ENCODE measurements around the gene SPATA21.
A peak's percentile ranks its signal among the peaks of the same experiment; 100 is the strongest.

Gene SPATA21

DNA sequence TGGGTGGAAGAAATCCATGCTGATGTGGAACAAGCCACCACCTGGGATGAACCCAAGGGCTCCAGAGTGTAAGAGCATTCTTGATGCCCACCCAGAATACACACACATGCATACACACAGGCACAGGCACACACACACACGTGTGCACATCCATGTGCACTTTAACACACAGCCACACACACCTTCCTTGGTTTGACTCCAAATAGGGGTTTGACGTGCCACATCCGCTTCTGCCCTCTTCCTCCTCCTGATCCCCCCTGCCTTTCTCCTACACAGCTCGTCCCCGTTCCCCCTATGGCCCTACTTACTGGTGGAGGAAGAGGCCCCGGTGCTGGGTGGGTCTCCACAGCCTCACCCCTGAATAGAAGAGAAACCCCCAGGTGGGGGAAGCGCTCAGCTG lies 16.0 kb downstream of the SPATA21 start:
- FAIRE-seq (no peak), DNase-seq (ENCODE audit: low spot score) (no peak)

DNA sequence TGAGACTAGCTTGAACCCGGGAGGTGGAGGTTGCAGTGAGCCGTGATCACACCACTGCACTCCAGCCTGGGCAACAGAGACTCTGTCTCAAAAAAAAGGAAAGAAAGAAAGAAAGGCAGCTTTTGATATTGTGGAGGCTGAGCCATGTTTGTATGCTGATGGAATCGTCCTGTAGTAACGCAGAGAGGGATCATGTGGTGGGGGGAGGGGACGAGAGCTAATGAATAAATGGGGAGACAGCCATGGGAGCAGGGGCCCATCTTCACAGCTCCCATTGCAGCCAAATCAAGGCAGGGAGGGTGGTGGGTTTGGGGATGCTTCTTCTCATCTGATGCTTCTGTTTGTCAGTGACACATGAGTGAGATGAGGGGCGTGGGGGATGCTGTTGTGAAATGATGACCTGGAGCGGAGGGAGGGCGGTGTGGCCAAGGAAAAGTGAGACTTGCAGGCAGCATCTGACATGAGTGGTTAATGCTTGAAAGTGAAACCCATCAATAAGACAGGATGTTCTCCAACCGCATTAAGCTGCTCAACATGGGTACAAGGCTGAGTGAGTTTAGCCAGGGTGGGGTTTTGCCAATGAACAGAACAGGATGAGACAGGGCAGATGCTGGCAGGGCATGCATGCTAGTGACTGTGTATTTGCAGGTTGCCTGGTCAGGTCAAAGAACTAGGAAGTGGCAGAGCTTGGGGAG lies 16.7 kb downstream of the SPATA21 start:
- DNase-seq (ENCODE audit: low spot score) (no peak), FAIRE-seq (no peak)

DNA sequence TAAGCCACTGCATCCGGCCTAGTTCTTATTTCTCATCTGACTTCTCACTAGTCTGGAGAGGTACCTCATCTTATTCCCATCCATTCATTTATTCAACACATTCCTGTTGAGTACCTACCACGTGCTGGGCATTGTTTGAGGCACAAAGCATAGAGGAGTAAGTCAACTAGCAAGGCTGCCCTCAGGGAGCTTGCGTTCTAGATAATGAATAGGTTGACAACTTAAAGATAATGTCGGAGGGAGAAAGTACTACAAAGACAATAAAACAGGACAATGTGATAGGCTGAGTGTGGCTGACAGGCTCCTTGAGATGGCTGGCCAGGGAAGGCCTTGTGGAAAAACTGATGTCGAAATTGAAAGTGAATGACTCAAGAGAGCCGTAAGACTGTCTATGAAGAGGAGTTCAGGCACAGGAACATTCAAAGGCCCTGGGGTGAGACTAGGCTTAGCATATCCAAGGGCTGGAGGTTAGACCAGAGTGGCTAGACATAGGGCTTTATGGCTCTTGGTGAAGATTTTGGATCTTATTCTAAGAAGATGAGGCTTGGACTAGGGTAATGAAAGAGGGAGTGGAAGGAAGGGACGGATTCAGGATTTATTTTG lies 18.3 kb downstream of the SPATA21 start:
- DNase-seq (ENCODE audit: low spot score) (no peak), FAIRE-seq (no peak)

DNA sequence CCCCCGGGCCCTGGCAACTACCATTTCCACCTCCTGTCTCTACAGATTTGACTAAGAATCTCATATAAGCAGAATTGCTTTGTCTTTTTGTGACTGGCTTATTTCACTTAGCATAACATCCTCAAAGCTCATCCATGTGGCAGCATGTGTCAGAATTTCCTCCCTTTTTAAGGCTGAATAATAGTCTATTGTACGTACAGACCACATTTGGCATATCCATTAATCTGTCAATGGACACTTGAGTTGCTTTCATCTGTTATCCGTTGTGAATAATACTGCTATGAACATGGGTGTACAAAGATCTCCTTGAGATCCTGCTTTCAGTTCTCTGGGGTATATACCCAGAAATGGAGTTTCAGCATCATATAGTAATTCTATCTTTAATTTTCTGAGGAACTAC lies 24.0 kb downstream of the SPATA21 start:
- FAIRE-seq: no peak
- no peak for DNase-seq (ENCODE audit: low spot score)

DNA sequence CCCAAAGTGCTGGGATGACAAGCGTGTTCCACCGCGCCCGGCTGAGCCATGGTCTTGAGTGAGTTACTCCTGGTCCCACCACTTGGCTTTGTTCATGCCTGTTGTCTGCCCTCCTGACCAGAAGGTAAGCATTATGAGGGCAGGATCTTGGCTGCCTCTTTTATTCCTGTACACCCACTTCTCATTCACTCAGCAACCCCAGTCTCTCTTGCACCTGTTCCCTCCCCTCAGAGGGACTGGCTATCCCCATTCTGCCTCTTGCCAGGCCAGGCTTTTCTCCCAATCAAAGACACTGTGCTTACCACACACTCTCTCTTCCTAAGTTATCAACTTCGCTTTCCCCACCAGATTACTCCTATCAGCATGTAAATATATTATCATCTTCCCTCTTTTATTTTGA lies 26.4 kb downstream of the SPATA21 start:
- no peak for FAIRE-seq

DNA sequence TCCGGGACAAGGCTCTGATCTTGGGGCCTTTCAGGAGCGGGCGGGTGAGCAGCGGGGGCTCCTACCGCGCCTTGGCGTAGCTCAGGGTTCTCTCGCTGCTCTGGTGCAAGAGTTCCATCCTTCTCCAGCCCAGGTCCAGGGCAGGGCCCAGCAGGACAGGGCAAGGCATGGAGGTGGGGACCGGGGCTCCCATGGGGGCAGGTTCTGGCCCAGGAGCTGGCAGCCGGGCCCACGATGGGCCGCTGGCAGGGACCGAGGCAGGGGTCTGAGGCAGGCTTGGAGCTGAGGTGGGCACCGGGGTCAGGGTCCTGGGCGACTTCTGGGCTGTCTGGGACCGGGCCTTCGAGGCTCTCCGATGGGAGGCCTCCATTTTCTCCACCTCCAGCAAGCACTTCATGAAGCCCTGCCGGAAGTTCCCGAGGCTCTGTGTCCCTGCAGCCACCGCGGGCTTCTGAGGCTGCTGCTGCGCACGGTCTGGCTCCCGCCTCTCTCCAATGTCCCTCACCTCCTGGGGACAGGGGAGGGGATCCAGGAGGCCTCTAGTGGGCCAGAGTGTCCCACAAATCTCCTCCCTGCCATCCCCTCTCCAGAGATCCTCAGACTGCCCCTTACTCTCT lies 27.6 kb downstream of the SPATA21 start:
- DNase-seq (ENCODE audit: low spot score): no peak
- no peak for FAIRE-seq

More for the DNA sequence above, 26.4 kb downstream of the SPATA21 start:
- no peak for DNase-seq (ENCODE audit: low spot score)

DNA sequence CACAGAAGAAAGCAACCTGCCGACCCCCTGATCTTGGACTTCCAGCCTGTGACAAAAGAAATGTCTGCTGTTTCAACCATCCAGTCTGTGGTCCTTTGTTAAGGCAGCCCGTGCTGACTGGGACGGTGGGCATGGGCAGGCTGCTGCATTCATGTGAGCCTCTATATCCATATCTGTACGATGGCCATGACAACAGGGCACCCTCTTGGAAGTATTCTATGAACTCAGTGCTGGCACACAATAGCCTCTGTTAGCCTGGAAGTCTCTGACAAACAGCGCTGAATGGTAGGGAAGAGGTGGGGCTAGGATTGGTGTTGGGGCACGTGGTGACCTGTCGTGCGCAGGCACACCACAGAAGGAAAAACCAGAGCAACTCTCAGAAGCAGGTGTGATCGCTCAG lies 30.4 kb downstream of the SPATA21 start:
- no peak for FAIRE-seq
- DNase-seq (ENCODE audit: low spot score): no peak

DNA sequence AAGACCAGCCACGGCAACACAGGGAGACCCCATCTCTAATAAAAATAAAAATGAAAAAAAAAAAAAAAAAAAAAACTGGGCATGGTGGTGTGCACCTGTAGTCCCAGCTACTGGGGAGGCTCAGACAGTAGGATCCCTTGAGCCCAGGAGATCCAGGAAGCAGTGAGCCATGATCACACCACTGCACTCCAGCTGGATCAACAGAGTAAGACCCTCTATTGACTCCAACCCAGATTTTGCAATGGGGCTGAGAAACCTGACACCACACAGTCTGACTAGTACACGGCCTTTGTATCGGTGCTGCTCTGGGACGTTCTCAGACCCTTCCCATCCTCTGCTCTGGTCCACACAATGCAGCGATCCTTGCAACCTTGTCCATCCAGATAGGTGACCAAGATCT lies 31.8 kb downstream of the SPATA21 start:
- FAIRE-seq: no peak
- no peak for DNase-seq (ENCODE audit: low spot score)

DNA sequence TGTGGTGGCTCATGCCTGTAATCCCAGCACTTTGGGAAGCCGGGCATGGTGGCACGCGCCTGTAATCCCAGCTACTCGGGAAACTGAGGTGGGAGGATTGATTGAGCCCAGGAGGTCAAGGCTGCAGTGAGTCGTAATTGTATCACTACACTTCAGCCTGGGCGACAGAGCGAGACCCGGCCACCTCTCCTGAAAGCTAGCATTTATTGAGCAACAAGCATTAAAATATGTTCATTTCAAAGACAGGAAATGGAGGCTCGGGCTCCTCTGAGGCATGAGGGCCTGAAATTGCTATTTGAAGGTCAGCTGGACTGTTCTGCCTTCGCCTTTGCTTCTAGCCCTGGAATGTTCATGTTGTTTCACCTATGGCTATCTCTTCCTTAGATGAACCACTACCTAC lies 34.5 kb downstream of the SPATA21 start:
- FAIRE-seq (no peak), DNase-seq (ENCODE audit: low spot score) (no peak)

DNA sequence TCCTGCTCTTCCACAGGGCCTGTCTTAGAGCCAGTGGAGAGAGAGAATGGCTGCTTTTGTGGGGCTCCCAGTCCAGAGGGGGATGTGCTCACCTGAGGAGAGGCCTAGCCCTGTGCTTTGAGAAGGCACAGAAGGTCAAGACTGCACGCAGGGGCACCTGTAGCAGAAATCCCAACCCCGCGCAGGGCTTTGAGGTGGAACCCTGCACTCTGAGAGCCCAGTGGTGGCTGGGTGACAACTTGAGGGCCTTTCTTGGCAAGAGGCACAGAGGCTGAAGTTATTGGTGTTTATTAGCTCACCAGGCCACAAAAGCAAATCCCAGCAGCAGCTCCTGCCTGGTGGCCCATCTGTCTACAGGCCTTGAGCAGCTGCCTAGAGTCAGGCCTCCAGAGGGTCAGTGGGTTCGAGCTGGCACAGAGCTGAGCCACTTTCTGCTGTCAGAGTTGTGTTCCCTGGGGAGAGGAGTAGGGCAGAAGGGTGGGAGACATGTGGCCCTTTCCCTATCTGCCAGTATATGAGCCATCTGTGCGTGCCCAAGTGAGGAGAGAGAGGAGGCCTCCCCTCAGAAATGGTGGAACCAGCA lies 38.8 kb downstream of the SPATA21 start:
- no peak for DNase-seq (ENCODE audit: low spot score)
- no peak for FAIRE-seq

DNA sequence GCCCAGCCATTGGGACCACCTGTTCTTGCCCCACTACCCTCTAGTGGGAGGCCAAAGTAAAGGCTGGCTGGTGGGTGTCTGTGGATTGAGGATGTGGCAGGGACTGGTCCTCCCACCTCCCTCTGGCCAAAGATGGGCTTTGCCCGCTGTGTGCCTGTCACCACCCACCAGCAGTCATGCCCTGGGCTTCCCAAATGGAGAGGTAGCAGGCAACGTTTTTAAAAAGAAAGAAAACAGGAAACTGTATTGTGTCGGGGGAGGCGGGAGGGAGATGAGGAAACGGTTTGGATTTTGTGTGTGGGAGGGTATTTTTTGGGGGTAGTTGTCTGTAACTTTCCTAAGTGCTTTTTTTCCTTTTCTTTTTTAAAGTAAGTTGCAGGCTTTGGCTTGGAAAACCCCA lies 40.1 kb downstream of the SPATA21 start:
- no peak for DNase-seq (ENCODE audit: low spot score)
- no peak for FAIRE-seq

DNA sequence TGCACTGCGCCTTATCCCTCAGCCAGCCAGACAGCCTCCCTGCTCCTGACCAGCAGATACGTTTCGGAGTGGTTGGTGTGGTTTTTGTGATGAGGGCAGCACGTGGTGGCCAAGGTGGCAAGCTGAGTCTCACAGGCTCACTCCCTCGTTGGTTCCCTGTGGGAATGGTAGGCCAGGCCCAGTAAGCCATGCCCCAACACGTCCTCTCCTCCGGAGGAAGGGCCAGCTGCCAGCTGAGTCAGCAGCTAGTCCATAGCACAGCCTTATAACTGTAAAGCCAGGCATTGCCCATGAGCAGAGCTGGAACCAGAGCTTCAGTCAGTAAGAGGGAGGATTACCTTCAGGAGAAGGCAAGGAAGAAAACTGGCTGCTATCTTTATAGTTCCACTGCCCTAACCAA lies 40.6 kb downstream of the SPATA21 start:
- DNase-seq (ENCODE audit: low spot score) (peak; percentile 64), FAIRE-seq (no peak)

DNA sequence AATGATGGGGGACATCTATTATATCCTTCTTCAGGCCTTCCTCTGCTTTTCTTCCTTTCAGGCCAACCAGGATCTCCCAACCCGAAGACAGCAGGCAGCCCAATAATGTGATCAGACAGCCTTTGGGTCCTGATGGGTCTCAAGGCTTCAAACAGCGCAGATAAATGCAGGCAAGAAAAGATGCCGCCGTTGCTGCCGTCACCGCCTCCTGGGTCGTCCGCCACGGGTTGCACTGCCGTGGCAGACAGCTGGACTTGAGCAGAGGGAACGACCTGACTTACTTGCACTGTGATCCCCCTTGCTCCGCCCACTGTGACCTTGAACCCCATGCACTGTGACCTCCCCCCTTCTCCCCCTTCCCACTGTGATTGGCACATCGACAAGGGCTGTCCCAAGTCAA lies 42.2 kb downstream of the SPATA21 start:
- FAIRE-seq (no peak), DNase-seq (ENCODE audit: low spot score) (no peak)

DNA sequence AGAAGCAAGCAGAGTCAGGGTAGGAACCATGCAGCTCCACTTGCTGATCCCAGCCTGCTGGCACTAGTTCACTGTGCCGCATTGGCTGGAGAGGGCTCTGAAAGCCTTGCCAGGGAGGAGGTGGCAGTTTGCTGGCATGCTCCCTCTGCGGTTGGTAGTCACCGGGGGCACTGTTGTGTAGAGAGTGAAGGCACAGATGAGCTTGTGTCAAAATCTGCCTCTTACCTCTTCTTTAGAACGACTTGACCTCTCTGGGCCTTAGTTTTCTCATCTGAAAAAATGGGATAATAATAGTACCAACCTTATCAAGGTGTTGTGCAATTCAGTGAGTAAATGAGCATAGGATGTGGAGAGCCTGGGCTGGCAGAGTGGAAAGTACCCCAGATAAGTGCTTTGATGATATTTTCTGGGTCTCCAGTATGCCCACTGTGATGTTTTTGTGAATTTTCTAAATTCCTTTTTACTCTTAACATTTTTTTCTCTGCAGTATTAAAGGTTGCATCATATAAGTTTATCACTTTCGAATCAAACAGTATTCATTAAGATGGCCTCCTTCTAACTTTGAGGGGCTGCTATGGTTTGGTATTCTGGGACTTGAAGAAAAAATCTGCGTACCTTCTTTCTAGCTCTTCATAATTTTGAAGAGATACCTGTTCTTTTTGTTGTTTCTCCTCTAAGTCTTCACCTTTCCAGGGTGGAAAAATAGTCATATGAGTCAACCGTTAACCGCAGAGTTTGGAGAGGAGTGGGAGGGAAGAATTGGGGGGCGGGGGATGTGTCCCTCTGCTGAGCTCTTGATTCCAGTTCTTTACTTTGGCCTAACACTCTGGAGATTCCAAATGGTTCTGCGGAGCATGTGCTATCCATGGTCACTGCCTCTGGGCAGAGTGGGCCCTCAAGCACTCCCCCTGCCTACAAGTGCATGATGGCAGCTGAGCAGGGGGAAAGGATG lies 43.4 kb downstream of the SPATA21 start:
- FAIRE-seq: no peak
- no peak for DNase-seq (ENCODE audit: low spot score)

DNA sequence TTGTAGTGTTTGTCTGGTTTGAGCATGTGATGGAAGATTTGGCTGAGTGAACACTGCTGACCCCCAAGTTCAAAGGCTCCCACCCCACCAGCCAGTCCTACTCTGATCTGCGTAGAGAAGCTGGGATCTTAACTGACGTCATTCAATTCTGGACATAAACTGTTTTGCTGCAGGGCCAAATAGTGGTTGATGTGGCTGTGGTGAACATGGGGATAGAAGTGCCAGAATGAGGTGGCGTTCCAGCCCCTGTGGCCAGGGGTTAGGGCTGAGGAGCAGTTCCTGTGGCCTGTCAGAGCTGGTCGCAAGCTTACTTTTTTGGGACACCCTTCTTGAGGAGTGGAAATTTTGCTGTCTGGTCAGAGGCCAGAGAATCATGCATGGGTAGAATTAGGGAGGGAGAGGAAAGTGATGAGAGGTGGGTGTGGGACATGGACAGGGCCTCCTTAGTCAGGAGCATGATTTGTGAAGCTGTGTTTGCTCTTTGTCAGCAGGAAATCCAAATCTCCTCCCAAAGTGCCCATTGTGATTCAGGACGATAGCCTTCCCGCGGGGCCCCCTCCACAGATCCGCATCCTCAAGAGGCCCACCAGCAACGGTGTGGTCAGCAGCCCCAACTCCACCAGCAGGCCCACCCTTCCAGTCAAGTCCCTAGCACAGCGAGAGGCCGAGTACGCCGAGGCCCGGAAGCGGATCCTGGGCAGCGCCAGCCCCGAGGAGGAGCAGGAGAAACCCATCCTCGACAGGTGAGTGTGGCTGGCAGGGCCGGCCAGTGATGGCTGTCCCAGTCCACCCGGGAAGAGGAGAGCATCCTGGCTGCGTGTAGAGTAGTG lies 44.3 kb downstream of the SPATA21 start:
- no peak for FAIRE-seq
- no peak for DNase-seq (ENCODE audit: low spot score)

DNA sequence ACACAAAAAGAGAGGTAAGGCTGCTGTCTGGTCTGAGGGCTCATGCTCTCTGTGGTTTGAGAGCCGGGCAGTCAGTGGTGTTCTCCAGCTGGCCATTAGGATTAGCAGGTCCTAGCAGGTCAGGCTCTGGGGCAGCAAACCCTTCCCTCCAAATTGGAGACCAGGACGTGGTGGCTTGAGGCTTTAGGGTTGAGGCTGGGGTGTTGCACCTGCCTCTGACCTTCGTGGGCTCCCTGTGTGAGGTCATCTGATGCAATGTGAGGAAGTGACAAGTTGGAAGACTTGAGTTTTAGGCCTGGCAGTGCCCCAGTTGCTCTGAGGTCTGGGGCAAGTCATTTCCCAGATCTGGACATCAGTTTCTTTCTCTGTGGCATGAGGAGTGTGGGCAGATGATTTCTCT lies 45.8 kb downstream of the SPATA21 start:
- FAIRE-seq (no peak), DNase-seq (ENCODE audit: low spot score) (no peak)

DNA sequence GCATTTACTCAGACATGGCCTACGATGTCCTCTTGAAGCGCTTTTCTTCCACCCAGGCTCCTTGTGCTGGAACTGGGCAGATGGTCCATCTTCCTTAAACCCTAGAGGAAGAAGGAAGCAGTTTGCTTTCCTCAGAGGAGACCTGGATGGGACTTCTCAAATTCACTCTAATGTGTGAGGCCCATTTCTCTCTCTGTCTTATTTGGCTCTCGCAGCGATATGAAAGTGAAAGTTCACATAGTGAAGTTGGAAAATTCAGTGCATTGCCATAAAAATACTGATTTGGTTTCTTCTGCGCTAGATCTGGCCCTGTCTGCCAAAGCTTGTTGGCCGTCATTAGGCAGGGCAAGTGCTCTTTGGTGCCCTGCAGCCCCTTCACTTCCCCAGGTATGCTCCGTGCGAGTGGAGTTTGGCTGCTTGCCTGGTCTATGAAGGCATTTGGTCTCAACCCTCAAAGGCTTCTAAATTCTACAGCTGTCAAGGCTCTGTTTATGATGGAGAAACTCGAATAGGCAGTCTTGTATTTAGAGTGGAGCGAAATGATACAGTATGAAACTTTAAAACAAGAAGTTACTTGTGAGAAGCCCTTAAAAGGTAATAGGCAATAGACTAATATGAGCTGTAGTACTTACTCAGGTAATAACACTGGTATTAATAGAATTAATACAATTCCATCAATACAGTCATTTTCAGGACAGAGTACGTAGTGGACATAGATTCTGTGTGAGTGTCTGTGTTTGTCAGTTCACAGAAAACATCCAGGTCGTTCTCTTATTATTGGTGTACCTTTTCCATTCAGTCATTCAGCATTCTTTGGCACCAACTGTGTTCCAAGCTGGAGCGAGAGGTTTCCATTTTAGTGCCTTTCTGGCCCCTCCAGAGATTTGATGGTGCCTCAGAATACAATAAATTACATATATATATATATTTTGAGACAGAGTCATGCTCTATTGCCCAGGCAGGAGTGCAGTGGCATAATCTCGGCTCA lies 49.7 kb downstream of the SPATA21 start:
- no peak for DNase-seq (ENCODE audit: low spot score)
- no peak for FAIRE-seq

DNA sequence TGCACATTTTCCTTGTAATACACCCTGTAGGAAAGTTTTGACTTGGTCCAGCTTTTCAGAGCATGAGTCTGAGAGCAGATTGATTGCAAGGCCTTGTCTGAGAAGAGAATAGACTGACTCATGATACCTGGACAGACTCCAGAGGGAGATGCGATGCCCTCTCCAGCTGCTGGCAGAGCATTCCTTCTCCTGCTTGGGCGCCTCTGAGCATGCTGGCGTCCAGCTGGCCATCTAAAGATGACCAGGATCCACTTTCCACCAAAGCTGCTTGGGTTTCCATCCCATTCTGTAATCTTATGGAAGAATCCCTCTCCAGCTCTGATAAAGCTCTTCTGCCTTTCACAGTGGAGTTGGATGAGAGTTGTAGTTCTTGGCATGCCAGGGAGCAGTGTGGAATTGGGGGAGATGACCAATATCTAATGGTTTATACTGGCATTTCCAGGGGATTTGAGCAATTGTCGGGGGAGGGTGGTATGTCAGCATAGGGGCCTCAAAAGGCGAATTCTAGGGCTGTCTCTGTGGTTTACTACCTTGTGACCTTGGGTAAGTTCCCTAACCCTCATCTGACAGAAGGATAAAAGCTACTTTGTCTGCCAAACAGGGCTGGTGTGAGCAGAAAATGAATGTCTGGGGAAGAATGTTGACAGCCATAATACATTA lies 50.6 kb downstream of the SPATA21 start:
- DNase-seq (ENCODE audit: low spot score) (peak; percentile 59), FAIRE-seq (no peak)
